Mesothelial cell of epicardium (in vitro differentiated cells): ENCODE data around the gene ANO6. TPM values are rescaled to one million over a fixed set of nuclear protein-coding genes. Genes with fewer than 3 reads are reported as not detected.

Experiments used
- DNase-seq, 2 experiments: peaks; one replicate each; pipeline ENCODE4 v3.0.0; 2021; ENCODE audit warnings: low spot score in 2 of 2; ENCODE audit not compliant: unreplicated experiment in 2 of 2
- H3K27ac Mint-ChIP-seq: 2 replicates; pipeline ENCODE4 v1.8.0; 2021; ENCODE audit warnings: mixed read lengths
- H3K27me3 Mint-ChIP-seq: 2 replicates; pipeline ENCODE4 v1.8.0; 2021; ENCODE audit warnings: low read depth, mixed read lengths
- H3K36me3 Mint-ChIP-seq: 2 replicates; pipeline ENCODE4 v1.8.0; 2021; ENCODE audit warnings: mixed read lengths
- H3K4me1 Mint-ChIP-seq: 2 replicates; pipeline ENCODE4 v1.8.0; 2021; ENCODE audit warnings: mixed read lengths
- H3K4me3 Mint-ChIP-seq: 2 replicates; pipeline ENCODE4 v1.8.0; 2021; ENCODE audit warnings: mild to moderate bottlenecking, moderate library complexity, mixed read lengths
- H3K9me3 Mint-ChIP-seq: 2 replicates; pipeline ENCODE4 v1.8.0; 2021; ENCODE audit warnings: mixed read lengths
- total RNA-seq: library from RNA; stranded (reverse); gene quantifications from 3 replicates; pipeline ENCODE4 v1.2.1, GENCODE V29; 2021
- TF ChIP-seq, protein P1 (sequence below): fragments of 200-600 bp; sonication (generic); IDR thresholded peaks from one replicate; pipeline ENCODE4 v1.5.0; 2021; ENCODE audit warnings: antibody characterized with exemption; ENCODE audit not compliant: unreplicated experiment

ANO6 gene
- total RNA-seq, 1 donor from 2014 or later, result 41.1 TPM

DNA sequence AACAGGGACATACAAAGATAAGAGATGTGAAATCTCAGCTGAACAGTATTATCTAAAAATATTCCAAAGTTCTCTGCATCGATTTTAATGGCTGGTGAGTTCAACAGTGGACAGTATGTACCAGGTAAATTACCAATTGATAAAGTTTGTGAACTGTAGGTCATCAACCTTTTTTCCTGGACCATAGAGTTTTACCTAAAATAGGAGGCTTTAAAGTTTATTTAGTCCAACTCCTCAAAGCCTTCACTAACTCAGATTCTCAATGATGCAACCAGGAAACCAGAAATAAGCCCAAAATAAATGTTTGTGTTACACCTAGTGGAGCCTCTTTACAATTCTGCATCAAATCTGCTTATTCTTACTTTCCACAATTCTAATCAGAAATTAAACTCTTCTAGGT is 205.8 kb downstream of the ANO6 start:
- Mint-ChIP-seq H3K4me1 (no peaks in the 10 kb centered on the region), H3K4me3 (no peak overlapping the region), H3K36me3 (peaks cover 45% of the 10 kb centered on the region), H3K27ac (no peak overlapping the region), H3K27me3 (no peaks in the 10 kb centered on the region), H3K9me3 (no peaks in the 10 kb centered on the region)
- TF ChIP-seq, protein P1, sequence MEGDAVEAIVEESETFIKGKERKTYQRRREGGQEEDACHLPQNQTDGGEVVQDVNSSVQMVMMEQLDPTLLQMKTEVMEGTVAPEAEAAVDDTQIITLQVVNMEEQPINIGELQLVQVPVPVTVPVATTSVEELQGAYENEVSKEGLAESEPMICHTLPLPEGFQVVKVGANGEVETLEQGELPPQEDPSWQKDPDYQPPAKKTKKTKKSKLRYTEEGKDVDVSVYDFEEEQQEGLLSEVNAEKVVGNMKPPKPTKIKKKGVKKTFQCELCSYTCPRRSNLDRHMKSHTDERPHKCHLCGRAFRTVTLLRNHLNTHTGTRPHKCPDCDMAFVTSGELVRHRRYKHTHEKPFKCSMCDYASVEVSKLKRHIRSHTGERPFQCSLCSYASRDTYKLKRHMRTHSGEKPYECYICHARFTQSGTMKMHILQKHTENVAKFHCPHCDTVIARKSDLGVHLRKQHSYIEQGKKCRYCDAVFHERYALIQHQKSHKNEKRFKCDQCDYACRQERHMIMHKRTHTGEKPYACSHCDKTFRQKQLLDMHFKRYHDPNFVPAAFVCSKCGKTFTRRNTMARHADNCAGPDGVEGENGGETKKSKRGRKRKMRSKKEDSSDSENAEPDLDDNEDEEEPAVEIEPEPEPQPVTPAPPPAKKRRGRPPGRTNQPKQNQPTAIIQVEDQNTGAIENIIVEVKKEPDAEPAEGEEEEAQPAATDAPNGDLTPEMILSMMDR, result no peak
- no peak for DNase-seq

GRCh38 chr12:45423931-45424330 is 208.0 kb downstream of the ANO6 start:
- H3K36me3 Mint-ChIP-seq, result peaks cover 53% of the 10 kb centered on the region
- H3K27me3 Mint-ChIP-seq, result no peaks in the 10 kb centered on the region
- H3K9me3 Mint-ChIP-seq, result no peaks in the 10 kb centered on the region

DNA sequence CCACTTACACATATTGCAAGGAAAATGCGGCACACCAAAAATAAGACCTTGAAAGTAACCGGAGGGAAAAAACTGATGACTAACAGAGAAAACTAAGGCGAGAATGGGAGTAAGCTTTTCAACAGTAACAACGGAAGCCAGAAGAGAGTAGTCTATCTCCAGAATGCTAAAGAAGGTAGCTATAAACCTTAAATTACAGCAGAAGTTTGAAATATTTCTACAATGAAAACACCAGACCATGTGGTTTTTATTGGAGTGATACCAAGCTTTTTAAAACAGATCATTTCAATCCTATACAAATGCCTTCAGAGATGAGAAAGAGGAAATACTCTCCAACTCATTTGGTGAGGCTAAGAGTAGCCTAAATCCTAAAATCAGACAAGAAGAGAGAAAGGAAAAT is 209.5 kb downstream of the ANO6 start:
- no peaks in the 10 kb centered on the region for H3K4me1 Mint-ChIP-seq
- H3K27me3 Mint-ChIP-seq, result no peaks in the 10 kb centered on the region
- H3K27ac Mint-ChIP-seq, result no peak overlapping the region
- H3K9me3 Mint-ChIP-seq, result no peaks in the 10 kb centered on the region
- TF ChIP-seq, protein P1, result no peak
- H3K4me3 Mint-ChIP-seq, result no peak overlapping the region
- peaks cover 60% of the 10 kb centered on the region for H3K36me3 Mint-ChIP-seq
- DNase-seq, result no peak

More at GRCh38 chr12:45423931-45424330, 208.0 kb downstream of the ANO6 start:
- DNase-seq, result no peak
- no peaks in the 10 kb centered on the region for H3K4me1 Mint-ChIP-seq
- no peak overlapping the region for H3K27ac Mint-ChIP-seq
- TF ChIP-seq, protein P1, result no peak
- no peak overlapping the region for H3K4me3 Mint-ChIP-seq

DNA sequence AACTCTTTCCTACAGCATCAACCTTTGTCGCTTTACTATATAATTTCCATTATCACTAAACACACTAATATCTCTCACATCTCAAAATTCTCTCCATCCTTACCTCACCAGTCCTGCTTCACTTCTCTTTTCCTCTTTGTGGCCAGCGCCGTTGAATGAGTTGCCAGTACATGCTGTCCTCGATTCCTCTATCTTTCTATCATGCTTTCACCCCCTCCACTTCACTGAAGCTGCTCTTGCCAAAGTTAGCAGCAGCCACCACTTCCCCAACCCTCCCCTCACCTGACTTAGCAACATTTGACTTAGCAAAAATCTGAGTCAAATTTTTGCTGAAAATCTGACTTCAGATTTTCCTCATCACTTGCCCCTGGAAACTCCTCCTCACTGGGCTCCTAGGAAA is 210.4 kb downstream of the ANO6 start:
- no peak for DNase-seq
- Mint-ChIP-seq H3K4me3 (no peak overlapping the region), H3K4me1 (no peaks in the 10 kb centered on the region), H3K27ac (no peak overlapping the region), H3K9me3 (no peaks in the 10 kb centered on the region), H3K27me3 (no peaks in the 10 kb centered on the region), H3K36me3 (peaks cover 62% of the 10 kb centered on the region)
- TF ChIP-seq, protein P1, result no peak

- TF ChIP-seq, protein P1, result no peak
- Mint-ChIP-seq H3K4me1 (no peaks in the 10 kb centered on the region), H3K9me3 (no peaks in the 10 kb centered on the region), H3K36me3 (peaks cover 65% of the 10 kb centered on the region), H3K27ac (no peak overlapping the region), H3K27me3 (no peaks in the 10 kb centered on the region), H3K4me3 (no peak overlapping the region)
- no peak for DNase-seq
Measured at GRCh38 chr12:45427042-45427441, 211.1 kb downstream of the ANO6 start.

- Mint-ChIP-seq H3K27me3 (no peaks in the 10 kb centered on the region), H3K4me1 (peaks cover 4% of the 10 kb centered on the region), H3K27ac (no peak overlapping the region), H3K36me3 (peaks cover 57% of the 10 kb centered on the region), H3K9me3 (no peaks in the 10 kb centered on the region), H3K4me3 (no peak overlapping the region)
- TF ChIP-seq, protein P1, result no peak
- DNase-seq, result no peak
Measured at GRCh38 chr12:45429831-45430230, 213.9 kb downstream of the ANO6 start.
